HepG2 (cell line): ENCODE measurements around the gene GPM6B. TPM values are rescaled to one million over a fixed set of nuclear protein-coding genes. Genes with fewer than 3 reads are reported as not detected.

ENCODE experiments used
- ATAC-seq: fragments of 200-7000 bp; cut with Tn5 transposase; 3 replicates; pipeline ENCODE4 v1.9.1; 2020; ENCODE audit warnings: mild to moderate bottlenecking, moderate library complexity
- BruUV-seq: library from RNA; stranded (reverse); fragments of 400-500 nt; replicated peaks from 2 replicates; lab custom pipeline; 2021; lab: Mats Ljungman, UMichigan
- CTCF ChIA-PET: fragments of 300-600 bp; formaldehyde crosslinking; extraction: SDS; loops from one replicate; lab custom pipeline; 2021; ENCODE audit warnings: low total read pairs, inconsistent platforms, low intra/inter-chr PET ratio; lab: Yijun Ruan, JAX
- POLR2A ChIA-PET: fragments of 350-600 bp; sonication (Branson Sonifier 250); formaldehyde crosslinking; loops from one replicate; lab custom pipeline; 2020; ENCODE audit warnings: antibody characterized with exemption, inconsistent platforms; lab: Yijun Ruan, JAX
- DNase-seq: peaks from one replicate; pipeline ENCODE4 v3.0.0-alpha.2; 2015; ENCODE audit warnings: low spot score
- FAIRE-seq: peaks from 3 replicates; lab custom pipeline; 2011; peaks lifted over from hg19 to GRCh38; lab: Jason Lieb, UNC
- H2AFZ ChIP-seq: one replicate; pipeline ENCODE4 v1.6.1; 2011; ENCODE audit warnings: low read length, inconsistent platforms
- H3K27ac ChIP-seq: fragments of 300-600 bp; 3 replicates; pipeline ENCODE4 v1.8.0; 2011; ENCODE audit warnings: mixed run types, mild to moderate bottlenecking, mixed read lengths, low read length, inconsistent platforms; ENCODE audit not compliant: insufficient read depth; ENCODE audit errors: extremely low read length
- H3K27me3 ChIP-seq, 2 experiments: fragments of 200-600 bp in 1 of 2; 2 replicates in 1 of 2; 3 replicates in 1 of 2; pipeline versions ENCODE4 v1.6.0 to v1.8.0; 2011; ENCODE audit warnings: low read length in 2 of 2, mild to moderate bottlenecking in 2 of 2, moderate library complexity in 2 of 2, inconsistent platforms in 1 of 2; ENCODE audit not compliant: insufficient read depth in 2 of 2, control insufficient read depth in 1 of 2
- H3K36me3 ChIP-seq, 2 experiments: fragments of 200-600 bp in 1 of 2; replicated peaks in 1 of 2; 2 replicates in 1 of 2; 3 replicates in 1 of 2; pipeline versions ENCODE4 v1.5.1 to v1.8.0; 2011; ENCODE audit warnings: low read length in 2 of 2, inconsistent platforms in 1 of 2; ENCODE audit not compliant: insufficient read depth in 2 of 2, control insufficient read depth in 1 of 2
- H3K4me1 ChIP-seq: 2 replicates; pipeline ENCODE4 v1.5.1; 2012; ENCODE audit warnings: low read length, inconsistent platforms; ENCODE audit not compliant: insufficient read depth
- H3K4me2 ChIP-seq: 2 replicates; pipeline ENCODE4 v1.6.0; 2011; ENCODE audit warnings: low read depth, low read length, inconsistent platforms
- H3K4me3 ChIP-seq, 3 experiments: fragments of 200-600 bp in 1 of 3; sonication (generic), shearing (Covaris generic) in 1 of 3; replicated peaks in 1 of 3; 2 replicates each; pipeline ENCODE4 v1.5.1; 2011 to 2016; ENCODE audit warnings: low read length in 3 of 3, inconsistent platforms in 2 of 3, low read depth in 2 of 3, mild to moderate bottlenecking in 2 of 3, control low read depth in 1 of 3, mixed read lengths in 1 of 3; ENCODE audit not compliant: insufficient read depth in 1 of 3
- H3K79me2 ChIP-seq: one replicate; pipeline ENCODE4 v1.6.1; 2011; ENCODE audit warnings: low read length, inconsistent platforms; ENCODE audit not compliant: insufficient read depth
- H3K9ac ChIP-seq: 2 replicates; pipeline ENCODE4 v1.6.0; 2011; ENCODE audit warnings: mild to moderate bottlenecking, low read depth, low read length, inconsistent platforms; ENCODE audit not compliant: insufficient read depth
- H3K9me3 ChIP-seq: 2 replicates; pipeline ENCODE4 v1.5.1; 2012; ENCODE audit warnings: mild to moderate bottlenecking, low read length
- H4K20me1 ChIP-seq: 2 replicates; pipeline ENCODE4 v1.6.0; 2011; ENCODE audit warnings: inconsistent platforms, mild to moderate bottlenecking, low read length, moderate library complexity; ENCODE audit not compliant: insufficient read depth
- ADNP ChIP-seq: sonication (generic); formaldehyde crosslinking; IDR thresholded peaks from 2 replicates; pipeline ENCODE4 v1.4.0; 2020; ENCODE audit warnings: missing genetic modification reagents
- CBX2 ChIP-seq, 2 experiments: fragments of 200-600 bp in 1 of 2; sonication (generic); formaldehyde crosslinking in 1 of 2; IDR thresholded peaks; 2 replicates each; pipeline versions ENCODE4 v1.7.0 to v1.8.1; 2018 to 2022; ENCODE audit warnings: low read depth in 2 of 2, low read length in 1 of 2, mild to moderate bottlenecking in 1 of 2, missing genetic modification reagents in 1 of 2
- HOXD1 ChIP-seq: sonication (generic); formaldehyde crosslinking; IDR thresholded peaks from 2 replicates; pipeline ENCODE4 v1.5.0; 2020; ENCODE audit warnings: missing genetic modification reagents
- MAFK ChIP-seq, 2 experiments: IDR thresholded peaks in 1 of 2; conservative IDR thresholded peaks in 1 of 2; 2 replicates each; pipeline ENCODE4 v1.6.1; 2011; ENCODE audit warnings: improper control_type of control experiment in 2 of 2, low read length in 2 of 2
- REST ChIP-seq, 2 experiments: IDR thresholded peaks; 2 replicates each; pipeline ENCODE4 v1.6.1; 2011 to 2012; ENCODE audit warnings: low read length in 2 of 2, borderline replicate concordance in 1 of 2, low read depth in 1 of 2, mild to moderate bottlenecking in 1 of 2, moderate library complexity in 1 of 2
- ZNF350 ChIP-seq: sonication (generic); formaldehyde crosslinking; IDR thresholded peaks from 2 replicates; pipeline ENCODE4 v1.4.0; 2020; ENCODE audit warnings: mild to moderate bottlenecking, low read depth, missing genetic modification reagents, borderline replicate concordance
- ZNF563 ChIP-seq: sonication (generic); formaldehyde crosslinking; IDR thresholded peaks from 2 replicates; pipeline ENCODE4 v1.8.0; 2022; ENCODE audit warnings: mild to moderate bottlenecking, moderate library complexity, missing genetic modification reagents
- ZNF746 ChIP-seq: sonication (generic); formaldehyde crosslinking; IDR thresholded peaks from 2 replicates; pipeline ENCODE4 v1.8.0; 2022; ENCODE audit warnings: mild to moderate bottlenecking, missing genetic modification reagents
- ZNF775 ChIP-seq: sonication (generic); formaldehyde crosslinking; IDR thresholded peaks from 2 replicates; pipeline ENCODE4 v1.4.0; 2020; ENCODE audit warnings: missing genetic modification reagents, mild to moderate bottlenecking, moderate library complexity, borderline replicate concordance
- ZNF878 ChIP-seq: sonication (generic); formaldehyde crosslinking; IDR thresholded peaks from 2 replicates; pipeline ENCODE4 v1.8.1; 2023; ENCODE audit warnings: mild to moderate bottlenecking, missing genetic modification reagents, moderate library complexity
- WGBS: methylation state at CpG from one replicate; pipeline ENCODE4 v1.1.6; 2017; ENCODE audit warnings: low lambda C conversion rate; 5-methylcytosine and 5-hydroxymethylcytosine counted together
- in situ Hi-C: cut with HindIII; loops from 2 replicates; pipeline ENCODE4 v1.10.0; 2017; ENCODE audit warnings: low pct_unique_long_range_greater_than_20kb; ENCODE audit not compliant: extremely low pct_ligation_motif_present
- intact Hi-C: fragments of 100-400 bp; cut with micrococcal nuclease; formaldehyde crosslinking; loops from one replicate; pipeline ENCODE4 v1.10.0; 2022; ENCODE audit not compliant: unreplicated experiment
- polyA plus RNA-seq, 8 experiments: library from polyadenylated mRNA; depleted of rRNA in 3 of 8; stranded (reverse) in 7 of 8; unstranded in 1 of 8; fragments of >200 nt; fragmentation: Illumina TruSeq in 4 of 8; extraction: Trizol in 4 of 8; gene quantifications; 2 replicates each; pipeline versions ENCODE4 v1.2.1 to v1.2.3, GENCODE V29; 2011 to 2016; ENCODE audit warnings: low read depth in 4 of 8, missing spikeins in 1 of 8, mixed read lengths in 1 of 8; ENCODE audit not compliant: insufficient read depth in 1 of 8
- total RNA-seq, 5 experiments: library from RNA; depleted of rRNA; stranded (reverse); fragments of >200 nt; fragmentation: Illumina TruSeq; extraction: Trizol; gene quantifications; 2 replicates each; pipeline ENCODE4 v1.2.3, GENCODE V29; 2016; ENCODE audit warnings: low read depth in 1 of 5
- TF ChIP-seq, protein P1 (sequence below): sonication (generic); formaldehyde crosslinking; IDR thresholded peaks from 2 replicates; pipeline ENCODE4 v1.8.1; 2023; ENCODE audit warnings: mild to moderate bottlenecking, inconsistent platforms, moderate library complexity, missing genetic modification reagents, borderline replicate concordance
- TF ChIP-seq, protein P2 (sequence below): sonication (generic); formaldehyde crosslinking; IDR thresholded peaks from 2 replicates; pipeline ENCODE4 v1.8.0; 2022; ENCODE audit warnings: mild to moderate bottlenecking, missing genetic modification reagents, moderate library complexity
- TF ChIP-seq, protein P3 (sequence below): IDR thresholded peaks from 2 replicates; pipeline ENCODE4 v1.6.1; 2016

GPM6B gene
- total and polyA plus RNA-seq, 2 of the 13 experiments (the other 11 are each of a cell fraction or from before 2014, with no cell fraction given) = not detected

- H3K79me2 ChIP-seq = peaks cover 19% of the 10 kb centered on the region
- in situ Hi-C loops = no loop called here
Observed at GRCh38 chrX:13732246-13733067, 84.4 kb downstream of the GPM6B start.

More at GRCh38 chrX:13732246-13733067, 84.4 kb downstream of the GPM6B start:
- Histone ChIP-seq H4K20me1 (no peaks in the 10 kb centered on the region), H3K36me3 (no peaks in the 10 kb centered on the region), H3K4me1 (peaks cover 15% of the 10 kb centered on the region), H3K9me3 (no peaks in the 10 kb centered on the region), H3K4me2 (0 out of 2 replicates have a peak overlapping the region, but pooled peaks have one; percentile 3), H3K4me3 (no peak overlapping the region), H3K27me3 (no peaks in the 10 kb centered on the region; a peak in 1 of 5 replicates), H2AFZ (no peak overlapping the region), H3K27ac (no peak overlapping the region), H3K9ac (no peak overlapping the region)
- intact Hi-C loops = loop anchor here (10.0 kb wide), 1 partner anchor 228 kb away; no protein-coding TSS in a partner anchor
- FAIRE-seq = no peak
- BruUV-seq = no TSS peak
- ATAC-seq = no peak
- CTCF ChIA-PET = no interaction called here
- TF ChIP-seq CBX2 (IDR thresholded peaks at IDR 0.05; ENCODE audit: low read depth, low read length) (no peak), CBX2 (CRISPR knock-in tag; IDR thresholded peaks at IDR 0.05; ENCODE audit: low read depth) (no peak), ZNF350 (no peak), ZNF746 (no peak), ZNF563 (CRISPR knock-in tag) (no peak), HOXD1 (CRISPR knock-in tag) (no peak), REST (IDR thresholded peaks at IDR 0.05; ENCODE audit: borderline replicate concordance in 1 of 2, low read depth in 1 of 2, low read length in 2 of 2) (no peak), ZNF878 (CRISPR knock-in tag) (no peak), MAFK (conservative IDR thresholded peaks at IDR 0.05 in 1 of 2, IDR thresholded peaks at IDR 0.05 in 1 of 2; ENCODE audit: low read length in 2 of 2) (no peak), ZNF775 (CRISPR knock-in tag) (no peak), ADNP (CRISPR knock-in tag) (no peak)
- TF ChIP-seq, protein P1, sequence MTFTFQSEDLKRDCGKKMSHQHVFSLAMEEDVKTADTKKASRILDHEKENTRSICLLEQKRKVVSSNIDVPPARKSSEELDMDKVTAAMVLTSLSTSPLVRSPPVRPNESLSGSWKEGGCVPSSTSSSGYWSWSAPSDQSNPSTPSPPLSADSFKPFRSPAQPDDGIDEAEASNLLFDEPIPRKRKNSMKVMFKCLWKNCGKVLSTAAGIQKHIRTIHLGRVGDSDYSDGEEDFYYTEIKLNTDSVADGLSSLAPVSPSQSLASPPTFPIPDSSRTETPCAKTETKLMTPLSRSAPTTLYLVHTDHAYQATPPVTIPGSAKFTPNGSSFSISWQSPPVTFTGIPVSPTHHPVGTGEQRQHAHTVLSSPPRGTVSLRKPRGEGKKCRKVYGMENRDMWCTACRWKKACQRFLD (CRISPR knock-in tag) = no peak
- TF ChIP-seq, protein P2, sequence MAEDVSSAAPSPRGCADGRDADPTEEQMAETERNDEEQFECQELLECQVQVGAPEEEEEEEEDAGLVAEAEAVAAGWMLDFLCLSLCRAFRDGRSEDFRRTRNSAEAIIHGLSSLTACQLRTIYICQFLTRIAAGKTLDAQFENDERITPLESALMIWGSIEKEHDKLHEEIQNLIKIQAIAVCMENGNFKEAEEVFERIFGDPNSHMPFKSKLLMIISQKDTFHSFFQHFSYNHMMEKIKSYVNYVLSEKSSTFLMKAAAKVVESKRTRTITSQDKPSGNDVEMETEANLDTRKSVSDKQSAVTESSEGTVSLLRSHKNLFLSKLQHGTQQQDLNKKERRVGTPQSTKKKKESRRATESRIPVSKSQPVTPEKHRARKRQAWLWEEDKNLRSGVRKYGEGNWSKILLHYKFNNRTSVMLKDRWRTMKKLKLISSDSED (CRISPR knock-in tag) = no peak
- TF ChIP-seq, protein P3, sequence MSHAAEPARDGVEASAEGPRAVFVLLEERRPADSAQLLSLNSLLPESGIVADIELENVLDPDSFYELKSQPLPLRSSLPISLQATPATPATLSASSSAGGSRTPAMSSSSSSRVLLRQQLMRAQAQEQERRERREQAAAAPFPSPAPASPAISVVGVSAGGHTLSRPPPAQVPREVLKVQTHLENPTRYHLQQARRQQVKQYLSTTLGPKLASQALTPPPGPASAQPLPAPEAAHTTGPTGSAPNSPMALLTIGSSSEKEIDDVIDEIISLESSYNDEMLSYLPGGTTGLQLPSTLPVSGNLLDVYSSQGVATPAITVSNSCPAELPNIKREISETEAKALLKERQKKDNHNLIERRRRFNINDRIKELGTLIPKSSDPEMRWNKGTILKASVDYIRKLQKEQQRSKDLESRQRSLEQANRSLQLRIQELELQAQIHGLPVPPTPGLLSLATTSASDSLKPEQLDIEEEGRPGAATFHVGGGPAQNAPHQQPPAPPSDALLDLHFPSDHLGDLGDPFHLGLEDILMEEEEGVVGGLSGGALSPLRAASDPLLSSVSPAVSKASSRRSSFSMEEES (CRISPR knock-in tag) = no peak
- POLR2A ChIA-PET = no interaction called here
- no peak for DNase-seq
- WGBS = 89% methylated on average over 7 of the region's 7 CpGs
